Gastrocnemius medialis (tissue), 4 donors: ENCODE results near the gene SPTBN1. TPM values are rescaled to one million over a fixed set of nuclear protein-coding genes. Genes with fewer than 3 reads are reported as not detected.
A peak's percentile ranks its signal among the peaks of the same experiment; 100 is the strongest.

Experiments used
- ATAC-seq, 2 donors: fragments of 150-250 bp; one replicate each; pipeline ENCODE4 v1.9.1; 2016
- DNase-seq, 2 donors: peaks; one replicate each; pipeline ENCODE4 v3.0.0-alpha.2; 2019
- H3K27ac ChIP-seq, 4 donors: fragments of 200-600 bp; sonication (generic); 1 replicate in 1 of 4; 2 replicates in 3 of 4; pipeline ENCODE4 v1.5.1; 2016 to 2018; ENCODE audit warnings: mild to moderate bottlenecking in 2 of 4, moderate library complexity in 1 of 4
- H3K27me3 ChIP-seq, 3 donors: fragments of 200-600 bp; sonication (generic) in 2 of 3; 1 replicate in 1 of 3; 2 replicates in 2 of 3; pipeline versions ENCODE4 v1.5.1 to v1.6.0; 2016 to 2019; ENCODE audit warnings: mild to moderate bottlenecking in 1 of 3, moderate library complexity in 1 of 3
- H3K36me3 ChIP-seq, 2 donors: fragments of 200-600 bp; sonication (generic) in 1 of 2; one replicate each; pipeline ENCODE4 v1.5.1; 2017 to 2018
- H3K4me1 ChIP-seq, 2 donors: fragments of 200-600 bp; sonication (generic) in 1 of 2; one replicate each; pipeline ENCODE4 v1.5.1; 2016 to 2017; ENCODE audit warnings: mild to moderate bottlenecking in 2 of 2
- H3K4me3 ChIP-seq, 4 donors: fragments of 200-600 bp; sonication (generic) in 3 of 4; 1 replicate in 1 of 4; 2 replicates in 3 of 4; pipeline ENCODE4 v1.5.1; 2016 to 2019; ENCODE audit warnings: mild to moderate bottlenecking in 2 of 4
- H3K9me3 ChIP-seq, 3 donors: fragments of 200-600 bp; sonication (generic) in 2 of 3; 1 replicate in 1 of 3; 2 replicates in 2 of 3; pipeline ENCODE4 v1.5.1; 2016 to 2019
- CTCF ChIP-seq, 5 experiments: fragments of 450-650 bp in 3 of 5; fragments of 200-600 bp in 2 of 5; sonication (generic) in 2 of 5; IDR thresholded peaks in 4 of 5; conservative IDR thresholded peaks in 1 of 5; 1 replicate in 4 of 5; 2 replicates in 1 of 5; pipeline ENCODE4 v1.5.1; 2016 to 2019; ENCODE audit warnings: antibody characterized with exemption in 5 of 5, mild to moderate bottlenecking in 3 of 5, moderate library complexity in 3 of 5
- POLR2A ChIP-seq, 2 donors: fragments of 450-650 bp; IDR thresholded peaks; one replicate each; pipeline ENCODE4 v1.6.1; 2017; ENCODE audit warnings: antibody characterized with exemption in 2 of 2, mild to moderate bottlenecking in 2 of 2, moderate library complexity in 2 of 2
- in situ Hi-C, 4 donors: fragments of 200-750 bp; cut with MboI; loops; one replicate each; pipeline versions ENCODE4 v1.15.0 to v1.8.0; 2017; ENCODE audit warnings: low sequenced_read_pairs in 4 of 4
- intact Hi-C: fragments of 100-400 bp; cut with DNase I; formaldehyde crosslinking; loops from one replicate; pipeline ENCODE4 v1.15.1; 2023; ENCODE audit warnings: low total_unique reads
- total RNA-seq, 4 donors: library from RNA; depleted of rRNA; stranded (reverse); fragments of >200 nt; gene quantifications; one replicate each; pipeline versions ENCODE4 v1.1.0 to v1.2.3, GENCODE V29; 2016

The SPTBN1 gene
- total RNA-seq, 4 donors from 2014 or later, result 107 to 191 (median 119) TPM

- no peaks in the 10 kb centered on the region for H3K27me3 ChIP-seq
- DNase-seq (no peak), ATAC-seq (no peak)
- H3K9me3 ChIP-seq, result no peaks in the 10 kb centered on the region
- H3K4me3 ChIP-seq, result no peak overlapping the region
- H3K27ac ChIP-seq, result no peak overlapping the region
- TF ChIP-seq CTCF (IDR thresholded peaks at IDR 0.05 in 4 of 5, conservative IDR thresholded peaks at IDR 0.05 in 1 of 5), result no peak
- H3K36me3 ChIP-seq, result no peaks in the 10 kb centered on the region
- in situ Hi-C loops, result no loop called here
- peaks cover 19 to 86% of the 10 kb centered on the region in 2 donors for H3K4me1 ChIP-seq
- intact Hi-C loops, result no loop called here
These were observed 128.5 kb downstream of the SPTBN1 start for GRCh38 chr2:54584598-54584997.

- in situ Hi-C loops, result no loop called here
- H3K4me3 ChIP-seq, result no peak overlapping the region
- ATAC-seq (no peak), DNase-seq (no peak)
- no peak for TF ChIP-seq POLR2A (IDR thresholded peaks at IDR 0.05)
- no peak for TF ChIP-seq CTCF (IDR thresholded peaks at IDR 0.05 in 4 of 5, conservative IDR thresholded peaks at IDR 0.05 in 1 of 5)
- H3K4me1 ChIP-seq, result peaks cover 17 to 82% of the 10 kb centered on the region in 2 donors
- no peaks in the 10 kb centered on the region for H3K27me3 ChIP-seq
- intact Hi-C loops, result no loop called here
- H3K9me3 ChIP-seq, result no peaks in the 10 kb centered on the region
- H3K36me3 ChIP-seq, result no peaks in the 10 kb centered on the region
- H3K27ac ChIP-seq, result peak overlapping the region in 1 of 4 donors; percentile 65
These were observed 129.1 kb downstream of the SPTBN1 start for GRCh38 chr2:54585136-54585733.

- intact Hi-C loops, result no loop called here
- peak overlapping the region in 2 of 4 donors; percentile 19 to 65 for H3K27ac ChIP-seq
These were observed 129.9 kb downstream of the SPTBN1 start for GRCh38 chr2:54586062-54586461.

DNA sequence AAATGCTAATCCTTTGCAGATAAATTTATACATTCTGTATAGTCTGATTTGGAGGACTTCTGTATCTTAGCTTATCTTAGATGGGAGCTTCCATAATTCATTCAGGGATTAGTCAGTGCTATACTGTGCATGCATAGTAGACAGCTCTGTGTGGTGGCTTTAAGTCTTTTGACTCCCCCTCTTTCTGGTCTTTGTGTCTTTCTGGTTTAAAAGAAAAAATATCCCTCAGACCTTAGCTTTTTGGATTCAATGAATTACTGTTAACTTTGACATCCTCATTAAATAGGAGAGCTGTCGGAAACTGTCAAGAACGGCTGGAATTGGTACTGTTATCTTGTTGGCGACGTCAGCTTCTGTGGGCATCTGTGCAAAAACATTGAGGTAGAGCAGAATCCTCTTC is 130.4 kb downstream of the SPTBN1 start:
- H3K4me3 ChIP-seq, result no peak overlapping the region
- DNase-seq (no peak), ATAC-seq (no peak)
- no peaks in the 10 kb centered on the region for H3K36me3 ChIP-seq
- in situ Hi-C loops (no loop called here), intact Hi-C loops (no loop called here)
- H3K27ac ChIP-seq, result peak overlapping the region in 2 of 4 donors; percentile 19 to 65
- H3K9me3 ChIP-seq, result no peaks in the 10 kb centered on the region
- H3K4me1 ChIP-seq, result peaks cover 17 to 89% of the 10 kb centered on the region in 2 donors
- TF ChIP-seq CTCF (IDR thresholded peaks at IDR 0.05 in 4 of 5, conservative IDR thresholded peaks at IDR 0.05 in 1 of 5) (no peak), POLR2A (IDR thresholded peaks at IDR 0.05) (no peak)
- no peaks in the 10 kb centered on the region for H3K27me3 ChIP-seq

More at GRCh38 chr2:54586062-54586461, 129.9 kb downstream of the SPTBN1 start:
- H3K4me3 ChIP-seq, result no peak overlapping the region
- no peaks in the 10 kb centered on the region for H3K36me3 ChIP-seq
- DNase-seq (no peak), ATAC-seq (no peak)
- no peaks in the 10 kb centered on the region for H3K27me3 ChIP-seq
- in situ Hi-C loops, result no loop called here
- H3K4me1 ChIP-seq, result peaks cover 17 to 88% of the 10 kb centered on the region in 2 donors
- H3K9me3 ChIP-seq, result no peaks in the 10 kb centered on the region
- TF ChIP-seq CTCF (IDR thresholded peaks at IDR 0.05 in 4 of 5, conservative IDR thresholded peaks at IDR 0.05 in 1 of 5) (no peak), POLR2A (IDR thresholded peaks at IDR 0.05) (no peak)
